IPS-11a (cell line): ENCODE results near the gene THSD4.

ENCODE experiments used
- H3K4me3 ChIP-seq: one replicate; pipeline ENCODE4 v1.5.1; 2013; ENCODE audit warnings: low read depth, low read length, control low read depth

THSD4 gene

DNA sequence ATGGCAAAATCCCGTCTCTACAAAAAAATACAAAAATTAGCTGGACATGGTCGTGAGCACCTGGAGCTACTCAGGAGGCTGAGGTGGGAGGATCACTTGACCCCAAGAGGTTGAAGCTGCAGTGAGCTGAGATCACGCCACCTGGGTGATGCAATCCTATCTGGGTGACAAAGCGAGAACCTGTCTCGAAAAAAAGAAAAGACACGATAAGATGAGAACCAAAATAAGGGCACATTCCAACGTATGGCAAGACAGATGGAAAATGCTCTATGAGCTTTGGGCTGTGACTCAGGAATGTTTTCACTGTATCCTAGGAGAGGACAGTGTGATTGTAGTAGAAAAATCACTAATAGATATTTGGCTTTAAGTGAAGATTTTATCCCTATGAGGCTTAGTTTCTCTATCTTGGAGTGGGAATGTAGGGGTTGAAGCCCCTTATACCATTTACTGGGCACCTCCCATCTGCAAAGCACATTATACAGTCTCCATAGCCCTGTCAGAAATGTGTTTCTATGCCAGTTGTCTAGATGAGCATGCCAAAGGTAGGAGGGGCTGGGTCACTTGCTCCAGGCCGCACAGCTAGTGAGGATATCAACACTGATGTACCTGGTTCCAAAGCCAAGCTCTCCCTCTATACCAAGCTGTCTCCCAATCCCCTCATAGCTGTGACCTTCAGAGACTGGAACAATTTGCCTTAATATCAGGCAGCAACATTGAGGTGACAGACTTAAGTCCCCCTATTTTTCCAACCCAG, 641.5 kb downstream of the THSD4 start:
- no peak overlapping the region for H3K4me3 ChIP-seq

DNA sequence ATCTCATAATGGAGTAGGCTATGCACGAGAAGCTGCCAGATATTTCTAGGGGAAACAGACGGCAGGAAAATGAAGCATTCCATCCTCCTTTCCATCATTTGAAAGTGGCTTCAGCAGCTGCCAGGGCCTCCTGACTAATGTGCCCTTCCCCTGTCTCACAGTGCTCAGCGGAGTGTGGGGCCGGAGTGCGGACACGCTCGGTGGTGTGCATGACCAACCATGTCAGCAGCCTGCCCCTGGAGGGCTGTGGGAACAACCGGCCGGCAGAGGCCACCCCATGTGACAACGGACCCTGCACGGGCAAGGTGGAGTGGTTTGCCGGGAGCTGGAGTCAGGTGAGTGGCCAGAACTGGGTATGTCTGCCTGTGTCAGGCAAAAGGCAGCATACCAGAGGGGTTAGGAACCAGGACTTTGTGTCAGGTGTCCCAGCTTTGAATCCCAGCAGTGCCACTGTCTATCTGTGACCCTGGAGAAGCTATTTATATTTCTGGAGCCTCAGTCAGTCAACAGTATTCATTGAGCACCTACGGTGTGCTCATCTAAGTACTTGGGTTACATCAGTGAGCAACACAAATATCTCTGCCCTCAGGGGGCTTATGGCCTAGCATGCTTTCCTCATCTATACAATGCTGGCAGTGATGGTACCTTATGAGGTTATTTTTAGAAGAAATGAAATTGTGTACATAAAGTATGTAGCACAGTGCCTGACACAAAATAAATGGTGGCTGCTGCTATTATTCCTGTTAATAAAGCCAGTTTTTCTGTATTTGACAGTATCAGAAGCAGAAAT, 642.7 kb downstream of the THSD4 start:
- H3K4me3 ChIP-seq = no peak overlapping the region

DNA sequence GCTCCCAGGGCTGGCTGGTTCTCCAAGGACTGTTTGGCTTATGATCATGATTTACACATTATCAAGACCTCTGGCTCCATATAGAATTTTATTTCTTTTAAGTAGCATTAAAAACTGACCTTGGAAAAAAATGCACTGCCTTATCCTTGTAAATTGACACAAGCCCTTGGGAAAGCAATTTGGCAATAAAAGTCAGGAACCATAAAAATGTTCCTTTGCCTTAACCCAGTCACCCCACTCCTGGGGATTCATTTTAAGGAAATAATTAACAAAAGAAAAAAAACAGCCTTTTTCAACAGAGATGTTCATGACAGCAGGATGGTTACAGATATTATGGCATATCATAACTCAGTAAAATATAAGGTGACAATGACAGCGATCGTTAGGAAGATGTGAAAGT, 643.4 kb downstream of the THSD4 start:
- no peak overlapping the region for H3K4me3 ChIP-seq

DNA sequence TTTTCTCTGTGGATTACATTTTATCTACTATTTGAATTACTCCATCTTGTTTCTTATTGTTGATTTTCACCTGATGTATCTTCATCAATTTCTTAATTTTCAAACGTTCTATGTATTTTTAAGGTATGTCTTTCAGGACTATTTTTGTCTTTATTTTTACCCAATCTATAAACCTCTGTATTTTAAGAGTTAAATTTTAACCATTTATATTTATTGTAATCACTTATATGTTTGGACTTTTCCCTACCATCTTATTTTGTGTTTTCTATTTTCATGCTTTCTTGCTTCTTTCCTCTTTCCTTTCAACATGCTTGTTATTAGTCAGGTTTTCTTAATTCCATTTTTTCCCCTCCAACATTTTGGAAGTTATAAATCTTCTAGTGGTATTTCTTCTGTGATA, 645.6 kb downstream of the THSD4 start:
- H3K4me3 ChIP-seq = no peak overlapping the region

DNA sequence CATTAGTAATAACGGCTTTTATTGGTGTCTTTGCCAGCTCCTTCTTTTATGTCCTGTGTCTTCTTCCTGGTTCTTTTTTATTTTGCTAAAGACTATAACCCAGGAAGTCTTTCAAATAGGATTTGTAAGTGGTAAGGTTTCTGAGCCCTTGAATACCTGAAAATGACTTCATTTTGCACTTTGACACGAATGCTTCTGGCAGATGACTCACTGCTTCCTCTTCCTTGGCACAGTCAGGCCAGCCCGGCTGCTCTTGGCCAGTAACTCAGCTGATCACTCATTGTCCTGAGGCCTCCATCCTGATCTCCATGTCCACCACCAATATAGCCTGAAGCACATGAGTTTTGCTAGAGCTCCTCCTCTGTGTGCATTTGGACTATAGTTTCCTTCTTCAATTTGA, 646.4 kb downstream of the THSD4 start:
- no peak overlapping the region for H3K4me3 ChIP-seq

DNA sequence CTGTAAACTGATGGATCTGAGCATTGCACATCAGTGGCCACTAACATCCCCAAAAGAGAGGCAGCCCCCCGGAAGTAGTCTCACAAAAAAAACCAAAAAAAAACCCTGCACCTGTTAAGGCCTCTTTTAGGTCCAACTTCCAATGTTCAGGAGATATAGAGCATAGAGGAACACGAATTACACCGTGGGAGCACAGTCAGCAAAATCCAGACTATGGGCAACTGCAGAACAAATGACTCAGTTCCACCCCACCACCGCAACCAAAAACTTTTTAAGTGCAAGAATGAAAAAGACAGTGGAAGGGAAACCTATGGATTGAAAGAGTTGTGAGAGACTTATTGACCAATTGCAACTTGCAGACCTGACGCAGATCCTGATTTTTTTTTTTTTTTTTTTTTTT, 652.9 kb downstream of the THSD4 start:
- no peak overlapping the region for H3K4me3 ChIP-seq

DNA sequence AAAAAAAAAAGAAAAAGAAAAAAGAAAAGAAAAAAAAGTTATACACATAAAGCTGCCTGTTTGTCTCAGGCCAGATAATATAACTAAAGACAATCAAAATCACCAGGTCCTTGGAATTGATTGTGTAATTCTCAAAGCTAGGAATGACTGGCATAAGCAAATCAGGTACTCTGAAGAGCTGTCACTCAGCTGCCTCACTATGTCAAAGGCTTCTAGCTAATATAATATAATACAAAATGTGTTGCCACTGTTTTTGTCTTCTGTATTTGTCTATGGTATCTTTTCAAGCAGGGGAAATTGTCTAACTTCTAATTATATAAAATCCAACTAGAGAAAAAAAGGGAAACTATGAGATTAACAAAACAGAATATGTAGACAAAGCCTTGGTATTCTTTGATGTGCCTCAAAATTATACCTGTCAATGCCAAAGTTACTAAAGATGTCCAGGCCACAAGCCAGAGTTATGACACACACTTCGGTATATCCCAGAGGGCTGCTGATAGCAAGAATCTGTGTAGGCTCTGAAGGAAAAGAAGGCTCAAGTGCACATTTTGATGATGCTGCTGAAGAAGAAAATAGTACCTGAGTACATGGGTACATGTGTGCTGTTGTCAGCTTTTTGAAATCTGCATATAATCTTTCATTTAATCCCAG, 658.1 kb downstream of the THSD4 start:
- H3K4me3 ChIP-seq = no peak overlapping the region

DNA sequence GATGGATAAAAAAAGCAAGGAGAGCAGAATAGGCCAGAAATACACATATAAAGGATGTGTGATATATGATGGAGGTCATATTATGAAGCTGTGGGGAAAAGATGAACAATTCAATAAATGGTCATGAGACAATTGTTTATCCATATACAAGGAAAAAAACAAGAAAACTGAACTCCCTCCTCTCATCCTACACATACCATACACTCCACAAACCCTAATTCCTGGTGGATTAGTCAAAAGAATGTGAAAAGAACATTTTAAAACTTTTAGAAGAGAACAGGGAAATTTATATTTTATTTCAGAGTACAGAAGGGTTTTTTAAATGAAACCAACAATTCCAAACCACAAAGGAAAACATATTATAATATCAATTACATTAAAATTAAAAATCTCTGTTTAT, 660.6 kb downstream of the THSD4 start:
- H3K4me3 ChIP-seq = no peak overlapping the region

DNA sequence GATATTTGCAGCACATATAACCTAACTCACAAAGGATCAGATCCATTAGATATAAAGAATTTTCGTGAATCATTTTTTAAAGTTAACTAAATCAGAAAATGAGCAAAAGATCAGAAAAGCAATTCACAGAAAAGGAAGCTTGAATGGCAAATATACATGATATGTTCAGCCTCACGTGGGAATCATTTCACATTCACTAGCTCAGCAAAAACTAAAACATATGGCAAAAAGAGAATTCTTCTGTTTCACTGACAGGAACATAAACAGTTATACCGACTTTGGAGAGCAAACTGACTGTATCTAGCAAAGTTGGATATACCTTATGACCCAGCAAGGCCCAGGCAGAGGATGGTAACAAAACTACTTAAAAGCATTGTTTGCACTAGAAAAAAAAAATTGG, 661.0 kb downstream of the THSD4 start:
- H3K4me3 ChIP-seq = no peak overlapping the region

DNA sequence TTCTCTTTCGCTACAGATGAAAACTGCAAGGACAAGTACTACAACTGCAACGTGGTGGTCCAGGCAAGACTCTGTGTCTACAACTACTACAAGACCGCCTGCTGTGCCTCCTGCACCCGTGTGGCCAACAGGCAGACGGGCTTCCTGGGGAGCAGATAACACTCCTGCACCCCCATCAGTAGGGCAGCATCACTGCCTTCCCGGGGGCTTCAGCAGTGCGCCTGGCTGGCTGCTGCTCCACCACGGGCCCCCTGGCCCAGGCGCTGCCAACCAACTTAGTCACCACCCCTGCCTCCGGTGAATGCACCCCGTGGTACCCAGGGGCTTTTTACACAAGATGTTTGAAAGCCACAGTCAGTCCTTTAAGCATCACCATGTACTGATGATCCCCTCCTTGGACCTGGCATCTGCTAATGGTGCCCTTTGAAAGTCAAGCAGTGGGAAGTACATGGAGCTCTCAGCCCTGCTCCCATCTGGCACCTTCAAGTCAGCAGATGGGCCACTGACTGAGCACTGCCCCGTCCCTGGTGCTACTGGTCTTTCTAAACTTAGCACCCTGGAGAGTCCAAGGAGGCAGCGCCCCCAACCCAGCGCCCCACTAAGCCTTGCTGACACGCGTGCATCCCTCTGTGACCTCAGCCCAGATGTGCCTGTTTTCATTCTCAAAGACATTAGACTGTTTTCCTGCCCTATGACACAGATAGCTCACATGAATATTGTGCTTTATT, 662.1 kb downstream of the THSD4 start:
- H3K4me3 ChIP-seq = no peak overlapping the region

DNA sequence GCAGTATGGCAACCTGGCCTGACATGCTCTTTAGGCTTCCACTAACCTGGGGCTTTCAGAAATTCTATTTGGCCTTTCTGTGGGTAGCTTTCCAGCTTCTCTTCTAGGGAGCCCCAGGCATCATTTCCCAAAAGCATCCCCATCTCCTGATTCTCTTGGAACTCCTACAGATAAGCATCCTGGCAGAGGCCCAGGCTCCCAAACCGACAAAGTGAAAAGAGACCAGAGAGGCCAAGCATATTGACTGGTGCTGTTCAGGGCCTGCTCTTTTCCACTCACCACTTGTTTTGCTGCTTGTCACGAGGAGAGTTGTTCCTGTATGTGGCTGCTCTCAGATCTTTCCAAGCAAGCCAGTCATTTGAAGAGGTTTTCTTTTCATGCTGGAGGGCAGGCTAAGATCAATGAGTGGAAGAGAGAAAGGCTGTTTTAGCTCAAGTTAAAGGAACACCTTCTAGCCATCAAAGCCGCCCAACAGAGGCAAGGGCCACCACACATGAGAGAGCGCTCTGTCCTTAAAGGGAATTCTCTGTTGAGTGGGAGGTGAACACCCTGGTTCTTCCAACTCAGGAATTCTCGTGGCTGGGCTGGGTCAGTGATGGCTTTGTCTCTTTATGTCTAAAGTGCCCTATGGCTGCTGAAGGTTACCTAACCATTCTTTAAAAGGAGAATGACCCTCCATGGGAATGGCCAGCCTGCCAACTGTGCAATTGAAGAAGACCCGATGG, 664.0 kb downstream of the THSD4 start:
- no peak overlapping the region for H3K4me3 ChIP-seq

DNA sequence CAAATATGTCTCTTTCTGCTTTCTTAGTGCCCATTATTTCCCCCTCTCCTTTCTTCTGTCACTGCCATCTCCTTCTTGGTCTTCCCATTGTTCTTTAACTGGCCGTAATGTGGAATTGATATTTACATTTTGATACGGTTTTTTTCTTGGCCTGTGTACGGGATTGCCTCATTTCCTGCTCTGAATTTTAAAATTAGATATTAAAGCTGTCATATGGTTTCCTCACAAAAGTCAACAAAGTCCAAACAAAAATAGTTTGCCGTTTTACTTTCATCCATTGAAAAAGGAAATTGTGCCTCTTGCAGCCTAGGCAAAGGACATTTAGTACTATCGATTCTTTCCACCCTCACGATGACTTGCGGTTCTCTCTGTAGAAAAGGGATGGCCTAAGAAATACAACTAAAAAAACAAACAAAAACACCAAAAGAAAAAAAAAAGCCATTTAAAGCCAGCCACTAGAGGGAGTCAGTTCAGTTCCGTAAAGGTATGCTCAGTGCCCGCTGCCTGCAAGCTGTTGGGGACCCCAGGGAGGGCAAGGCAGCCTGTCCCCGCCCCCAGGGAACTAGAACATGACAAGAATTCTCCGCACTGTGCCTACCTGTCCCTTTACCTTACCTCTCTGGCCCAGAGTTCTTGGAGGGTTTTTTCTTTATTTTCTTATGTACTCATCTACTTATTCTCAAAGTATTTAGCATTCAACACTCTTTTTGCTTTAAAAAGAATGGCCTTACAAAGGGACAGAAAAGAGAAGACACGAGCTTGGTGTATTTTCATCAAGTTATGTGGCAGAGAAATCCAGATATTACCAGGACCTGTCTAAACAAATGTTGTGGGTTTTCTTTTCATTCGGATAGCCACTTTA, 665.1 kb downstream of the THSD4 start:
- no peak overlapping the region for H3K4me3 ChIP-seq

DNA sequence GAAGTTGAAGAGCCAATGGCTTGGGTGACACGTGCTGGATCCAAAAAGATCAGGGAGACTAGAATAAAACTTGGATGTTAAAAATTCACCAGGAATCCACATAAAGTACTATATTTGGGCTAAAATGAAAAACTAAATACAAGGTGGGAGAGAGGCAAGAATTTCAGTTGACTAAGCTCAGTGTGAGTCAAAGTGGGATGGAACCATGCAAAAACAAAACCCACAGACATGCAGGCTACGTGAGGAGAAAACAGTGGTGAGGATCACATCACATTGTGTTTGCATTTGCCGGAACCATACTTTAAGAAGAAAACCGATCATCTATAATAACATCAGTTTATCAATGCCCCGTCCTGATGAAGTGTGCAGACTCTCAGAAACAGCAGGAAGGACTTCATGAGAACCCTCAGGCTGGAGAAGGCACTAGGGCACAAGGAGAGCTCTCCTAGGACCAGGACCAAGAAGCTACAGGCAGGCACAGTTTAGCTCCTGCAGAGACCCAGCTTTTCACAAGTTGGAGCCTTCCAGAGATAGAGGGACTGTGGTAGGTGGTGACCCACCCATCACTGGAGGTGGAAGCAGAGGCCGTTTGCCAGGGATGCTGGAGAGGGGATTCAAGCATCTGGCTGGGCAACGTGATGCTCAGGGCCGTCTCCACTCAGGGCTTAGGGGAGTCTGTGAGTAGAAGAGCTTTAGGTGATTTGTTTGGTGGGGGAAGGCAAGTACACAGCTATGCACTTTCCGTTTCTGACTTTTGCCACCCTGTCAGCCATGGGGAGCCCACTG, 666.1 kb downstream of the THSD4 start:
- H3K4me3 ChIP-seq = no peak overlapping the region

DNA sequence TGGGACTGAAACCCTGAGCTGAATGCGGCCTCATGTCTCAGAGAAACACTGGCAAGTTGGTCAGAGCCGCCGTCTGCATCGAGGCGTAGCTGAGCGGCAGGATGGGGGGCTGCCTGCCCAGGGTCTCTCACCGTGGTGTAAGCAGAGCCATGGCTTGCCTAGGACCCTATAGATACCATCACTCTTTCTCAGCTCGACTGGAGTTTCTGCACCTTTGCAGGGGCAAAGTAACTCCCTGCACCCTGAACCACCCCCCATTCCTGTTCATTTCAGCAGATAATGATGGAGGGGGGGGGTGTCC, 666.6 kb downstream of the THSD4 start:
- H3K4me3 ChIP-seq = no peak overlapping the region

DNA sequence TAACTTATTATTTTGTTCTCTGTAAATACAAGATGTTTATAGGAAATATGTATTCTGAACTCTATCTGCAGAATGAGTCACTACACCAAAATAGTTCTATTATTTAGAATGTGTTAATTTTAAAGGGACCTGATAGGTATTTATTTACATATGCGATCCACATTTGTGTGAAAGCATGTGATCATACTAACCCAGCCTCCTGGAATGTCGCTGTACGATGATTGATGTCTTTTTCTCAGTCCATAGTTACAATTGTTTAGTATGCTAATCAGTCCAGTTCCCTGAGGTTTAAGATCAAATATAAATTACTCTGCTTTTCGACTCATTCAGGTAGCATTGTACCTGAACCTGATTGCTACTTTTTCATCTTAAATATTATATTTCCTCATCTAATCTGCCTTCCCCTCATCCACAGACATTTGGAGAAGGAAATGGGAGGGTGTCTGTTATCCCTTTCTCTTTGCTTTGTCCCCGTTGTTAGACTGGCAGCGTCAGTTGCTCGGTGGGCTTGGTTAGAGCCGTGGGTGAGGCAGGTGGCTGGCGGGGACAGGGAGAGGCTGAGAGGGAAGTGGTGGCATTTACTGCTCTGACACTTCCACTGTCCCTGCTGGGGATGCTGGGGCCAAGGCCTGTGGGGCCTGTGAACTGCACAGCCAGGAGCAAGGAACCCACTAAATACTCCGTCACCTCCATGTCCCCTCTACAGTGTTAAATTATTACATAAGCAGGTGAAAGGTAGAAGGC, 667.3 kb downstream of the THSD4 start:
- H3K4me3 ChIP-seq = no peak overlapping the region

DNA sequence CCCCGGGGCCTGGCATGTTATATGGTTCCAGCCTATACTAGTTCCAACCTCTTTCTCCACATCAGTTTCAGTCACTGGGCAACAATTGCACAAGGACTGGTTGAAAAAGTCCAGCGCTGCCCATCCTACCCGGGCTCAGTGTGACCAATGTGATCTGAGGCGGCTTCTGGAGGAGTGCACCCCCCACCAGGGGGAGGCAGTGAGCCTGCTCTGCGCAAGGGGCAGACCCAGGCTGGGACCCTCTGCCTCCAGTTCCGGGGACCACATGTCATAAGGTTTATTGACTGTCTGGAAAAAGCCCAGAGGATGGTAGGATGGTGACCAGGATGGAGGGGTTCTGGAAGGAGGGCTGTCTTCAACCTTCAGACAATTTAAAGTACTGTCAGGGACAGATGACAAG, 669.4 kb downstream of the THSD4 start:
- H3K4me3 ChIP-seq = no peak overlapping the region

DNA sequence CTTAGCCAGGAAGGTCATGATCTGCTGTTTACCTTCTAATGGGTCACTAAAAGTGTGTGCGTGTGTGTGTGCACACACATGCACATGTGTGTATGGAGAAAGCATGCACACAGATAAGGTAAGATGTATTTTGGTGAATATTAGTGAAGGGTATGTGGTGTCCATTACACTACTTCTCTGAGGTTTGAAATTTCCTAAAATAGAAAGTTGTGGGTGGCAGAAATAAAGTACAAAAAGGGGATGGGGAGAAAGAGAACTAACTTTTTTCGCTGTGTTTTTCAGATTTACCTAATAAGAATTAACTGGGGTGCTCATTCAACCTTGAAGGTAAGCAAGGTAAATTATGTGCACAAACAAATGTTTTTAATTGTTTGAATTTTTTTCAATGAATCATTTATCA, 670.7 kb downstream of the THSD4 start:
- no peak overlapping the region for H3K4me3 ChIP-seq

DNA sequence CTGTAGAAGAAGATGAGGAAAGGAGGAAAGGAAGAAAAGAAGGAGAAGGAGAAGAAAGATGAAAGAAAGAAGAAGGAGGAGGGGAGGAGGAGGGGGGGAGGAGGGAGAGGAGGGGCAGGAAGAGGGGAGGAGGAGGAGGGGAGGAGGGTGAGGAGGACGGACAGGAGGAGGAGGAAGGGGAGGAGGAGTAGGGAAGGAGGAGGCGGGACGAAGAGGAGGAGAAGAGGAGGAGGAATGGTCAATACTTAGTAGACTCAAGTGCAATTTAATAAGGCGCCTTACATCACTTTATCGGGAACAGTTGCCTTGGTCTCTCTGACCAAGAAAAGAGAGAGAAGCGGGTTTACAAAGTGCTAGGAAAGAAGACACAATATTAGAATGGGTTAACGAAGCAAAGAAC, 671.4 kb downstream of the THSD4 start:
- H3K4me3 ChIP-seq = no peak overlapping the region
